PC-9 (cell line): Measurements from ENCODE around the gene VN1R5. TPM values are rescaled to one million over a fixed set of nuclear protein-coding genes. Genes with fewer than 3 reads are reported as not detected.

Experiments
- BruUV-seq: library from RNA; stranded (reverse); fragments of 400-500 nt; replicated peaks from 2 replicates; lab custom pipeline; 2021; lab: Mats Ljungman, UMichigan
- CTCF ChIA-PET: fragments of 300-600 bp; sonication (Branson Sonifier 250); formaldehyde crosslinking; loops from one replicate; lab custom pipeline; 2022; ENCODE audit warnings: antibody characterized with exemption; lab: Charles Lee
- POLR2A ChIA-PET: fragments of 300-600 bp; sonication (Branson Sonifier 250); formaldehyde crosslinking; loops from one replicate; lab custom pipeline; 2022; ENCODE audit warnings: antibody characterized with exemption; ENCODE audit not compliant: unreplicated experiment; lab: Charles Lee
- DNase-seq, 2 experiments: peaks; one replicate each; pipeline versions ENCODE4 v3.0.0 to v3.0.0-alpha.2; 2015 to 2022; ENCODE audit warnings: mixed read lengths in 1 of 2
- H2AFZ ChIP-seq: fragments of 200-600 bp; sonication (generic); 2 replicates; pipeline ENCODE4 v1.8.1; 2017; ENCODE audit warnings: antibody characterized with exemption
- H3F3A ChIP-seq: fragments of 200-600 bp; sonication (generic); 2 replicates; pipeline ENCODE4 v1.8.1; 2017; ENCODE audit warnings: antibody characterized with exemption, mild to moderate bottlenecking, low read depth; ENCODE audit not compliant: insufficient read depth
- H3K27ac ChIP-seq: fragments of 200-600 bp; sonication (generic); 2 replicates; pipeline ENCODE4 v1.6.1; 2016; ENCODE audit warnings: mixed run types
- H3K27me3 ChIP-seq: fragments of 200-600 bp; sonication (generic); 2 replicates; pipeline ENCODE4 v1.6.1; 2016; ENCODE audit warnings: low read depth, mixed run types; ENCODE audit not compliant: insufficient read depth
- H3K36me3 ChIP-seq: fragments of 200-600 bp; sonication (generic); 2 replicates; pipeline ENCODE4 v1.6.1; 2016; ENCODE audit warnings: low read depth, mixed run types
- H3K4me1 ChIP-seq: fragments of 200-600 bp; sonication (generic); replicated peaks from 2 replicates; pipeline ENCODE4 v1.6.1; 2016; ENCODE audit warnings: mixed run types; ENCODE audit not compliant: insufficient read depth
- H3K4me2 ChIP-seq: fragments of 200-600 bp; sonication (generic); 2 replicates; pipeline ENCODE4 v1.6.1; 2017; ENCODE audit warnings: mixed run types
- H3K4me3 ChIP-seq: fragments of 200-600 bp; sonication (generic); 2 replicates; pipeline ENCODE4 v1.6.1; 2016; ENCODE audit warnings: mixed run types
- H3K79me2 ChIP-seq: fragments of 200-600 bp; sonication (generic); 2 replicates; pipeline ENCODE4 v1.6.1; 2017; ENCODE audit warnings: low read depth, mixed run types
- H3K9me2 ChIP-seq: fragments of 200-600 bp; sonication (generic); 2 replicates; pipeline ENCODE4 v1.8.1; 2017; ENCODE audit warnings: mild to moderate bottlenecking; ENCODE audit not compliant: insufficient read depth
- H3K9me3 ChIP-seq: fragments of 200-600 bp; sonication (generic); 2 replicates; pipeline ENCODE4 v1.8.1; 2016; ENCODE audit warnings: low read depth; ENCODE audit not compliant: insufficient read depth
- H4K20me1 ChIP-seq: fragments of 200-600 bp; sonication (generic); 2 replicates; pipeline ENCODE4 v1.8.1; 2017; ENCODE audit not compliant: insufficient read depth
- EZH2 ChIP-seq: fragments of 200-600 bp; sonication (generic); IDR thresholded peaks from 2 replicates; pipeline ENCODE4 v1.8.0; 2017; ENCODE audit warnings: antibody characterized with exemption, low read depth
- intact Hi-C: fragments of 100-400 bp; cut with micrococcal nuclease; formaldehyde crosslinking; loops from one replicate; pipeline ENCODE4 v1.10.0; 2022; ENCODE audit not compliant: unreplicated experiment
- total RNA-seq: library from RNA; stranded (reverse); gene quantifications from 2 replicates; pipeline ENCODE4 v1.2.3, GENCODE V29; 2021
- TF ChIP-seq, protein P1 (sequence below): fragments of 200-600 bp; sonication (generic); conservative IDR thresholded peaks from 2 replicates; pipeline ENCODE4 v1.6.1; 2017; ENCODE audit warnings: mixed run types, antibody characterized with exemption, mild to moderate bottlenecking, moderate library complexity

The VN1R5 gene
- total RNA-seq, 1 experiment from 2014 or later = not detected

- POLR2A ChIA-PET = no interaction called here
- H3K4me2 ChIP-seq = no peak overlapping the region
- intact Hi-C loops = no loop called here
Measured at GRCh38 chr1:247290576-247290975, 34.7 kb downstream of the VN1R5 start.

DNA sequence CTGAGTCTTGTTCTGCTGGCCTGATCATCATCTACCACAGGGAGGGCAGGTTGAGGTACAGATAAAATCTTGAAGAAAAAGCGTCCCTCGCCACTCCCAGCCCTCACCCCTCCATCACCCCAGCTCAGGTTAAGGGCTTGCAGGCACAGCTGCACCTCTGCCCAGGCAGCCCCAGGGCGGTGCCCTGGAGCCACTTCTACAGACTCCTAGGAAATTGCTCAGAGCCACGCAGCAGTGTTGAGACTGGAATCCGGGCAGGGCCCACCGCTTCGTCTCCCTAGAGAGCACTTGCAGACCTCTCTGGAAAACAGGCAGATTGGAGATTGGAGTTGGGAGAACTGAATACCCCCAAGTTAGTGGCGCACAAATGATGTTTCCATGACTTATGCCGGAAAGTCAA lies 35.3 kb downstream of the VN1R5 start:
- no peak for TF ChIP-seq EZH2
- TF ChIP-seq, protein P1, sequence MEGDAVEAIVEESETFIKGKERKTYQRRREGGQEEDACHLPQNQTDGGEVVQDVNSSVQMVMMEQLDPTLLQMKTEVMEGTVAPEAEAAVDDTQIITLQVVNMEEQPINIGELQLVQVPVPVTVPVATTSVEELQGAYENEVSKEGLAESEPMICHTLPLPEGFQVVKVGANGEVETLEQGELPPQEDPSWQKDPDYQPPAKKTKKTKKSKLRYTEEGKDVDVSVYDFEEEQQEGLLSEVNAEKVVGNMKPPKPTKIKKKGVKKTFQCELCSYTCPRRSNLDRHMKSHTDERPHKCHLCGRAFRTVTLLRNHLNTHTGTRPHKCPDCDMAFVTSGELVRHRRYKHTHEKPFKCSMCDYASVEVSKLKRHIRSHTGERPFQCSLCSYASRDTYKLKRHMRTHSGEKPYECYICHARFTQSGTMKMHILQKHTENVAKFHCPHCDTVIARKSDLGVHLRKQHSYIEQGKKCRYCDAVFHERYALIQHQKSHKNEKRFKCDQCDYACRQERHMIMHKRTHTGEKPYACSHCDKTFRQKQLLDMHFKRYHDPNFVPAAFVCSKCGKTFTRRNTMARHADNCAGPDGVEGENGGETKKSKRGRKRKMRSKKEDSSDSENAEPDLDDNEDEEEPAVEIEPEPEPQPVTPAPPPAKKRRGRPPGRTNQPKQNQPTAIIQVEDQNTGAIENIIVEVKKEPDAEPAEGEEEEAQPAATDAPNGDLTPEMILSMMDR = no peak
- no peak for DNase-seq
- Histone ChIP-seq H3K4me2 (no peak overlapping the region), H3K79me2 (no peaks in the 10 kb centered on the region), H2AFZ (no peak overlapping the region), H3K4me1 (no peaks in the 10 kb centered on the region), H3K36me3 (no peaks in the 10 kb centered on the region), H3K9me2 (no peaks in the 10 kb centered on the region), H3K4me3 (no peak overlapping the region), H4K20me1 (no peaks in the 10 kb centered on the region), H3F3A (no peaks in the 10 kb centered on the region), H3K27ac (no peak overlapping the region), H3K9me3 (no peaks in the 10 kb centered on the region), H3K27me3 (no peaks in the 10 kb centered on the region)
- ChIA-PET CTCF (no interaction called here), POLR2A (no interaction called here)
- intact Hi-C loops = no loop called here
- no TSS peak for BruUV-seq

More at GRCh38 chr1:247290576-247290975, 34.7 kb downstream of the VN1R5 start:
- Histone ChIP-seq H3K4me3 (no peak overlapping the region), H3K36me3 (no peaks in the 10 kb centered on the region), H3K27ac (no peak overlapping the region), H3K4me1 (no peaks in the 10 kb centered on the region), H3K79me2 (no peaks in the 10 kb centered on the region), H3F3A (no peaks in the 10 kb centered on the region), H2AFZ (no peak overlapping the region), H4K20me1 (no peaks in the 10 kb centered on the region), H3K9me3 (no peaks in the 10 kb centered on the region), H3K27me3 (no peaks in the 10 kb centered on the region), H3K9me2 (no peaks in the 10 kb centered on the region)
- no peak for TF ChIP-seq EZH2
- TF ChIP-seq, protein P1 = no peak
- no TSS peak for BruUV-seq
- CTCF ChIA-PET = no interaction called here
- no peak for DNase-seq

DNA sequence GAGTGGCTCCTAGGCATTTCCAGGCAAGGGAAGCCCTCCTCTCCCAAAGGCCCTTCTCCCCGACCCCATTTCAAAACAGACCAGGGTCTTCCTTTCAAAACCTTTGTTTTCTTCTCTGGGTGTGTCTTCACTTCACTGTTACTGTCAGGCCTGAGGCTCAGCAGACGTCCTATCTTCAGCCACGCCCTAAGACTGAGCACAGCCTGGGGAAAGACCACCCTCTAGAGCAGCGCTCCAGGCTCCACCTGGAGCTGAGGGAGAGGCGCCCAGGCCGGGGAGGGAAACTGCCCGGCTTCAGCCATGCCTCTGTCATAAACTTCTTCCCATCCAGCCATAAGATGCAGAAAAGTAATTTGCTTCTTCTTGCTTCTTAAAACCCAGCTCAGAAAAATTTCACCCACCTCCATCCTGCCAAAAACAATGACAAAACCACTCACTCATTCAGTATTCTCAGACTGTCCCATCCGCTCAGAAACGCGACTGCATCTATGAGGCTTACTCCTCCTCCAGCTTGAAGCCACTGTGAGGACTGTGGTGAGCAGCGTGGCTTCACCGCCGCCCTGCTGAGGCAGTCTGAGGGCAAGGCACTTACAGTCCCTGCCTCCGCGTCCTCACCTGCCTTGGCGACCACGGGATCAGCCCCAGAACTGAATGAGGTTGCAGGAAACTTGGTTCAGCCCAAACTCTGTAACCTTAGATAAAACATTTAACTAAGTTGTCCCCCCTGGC lies 36.1 kb downstream of the VN1R5 start:
- intact Hi-C loops = no loop called here
- Histone ChIP-seq H3K4me2 (no peak overlapping the region), H3K27ac (no peak overlapping the region), H2AFZ (no peak overlapping the region), H3K4me1 (no peaks in the 10 kb centered on the region), H3K9me3 (no peaks in the 10 kb centered on the region), H3F3A (no peaks in the 10 kb centered on the region), H3K9me2 (no peaks in the 10 kb centered on the region), H4K20me1 (no peaks in the 10 kb centered on the region), H3K27me3 (no peaks in the 10 kb centered on the region), H3K36me3 (no peaks in the 10 kb centered on the region), H3K4me3 (no peak overlapping the region), H3K79me2 (no peaks in the 10 kb centered on the region)
- TF ChIP-seq, protein P1 = no peak
- no peak for TF ChIP-seq EZH2
- CTCF ChIA-PET = no interaction called here
- no peak for DNase-seq
- POLR2A ChIA-PET = no interaction called here
- BruUV-seq = no TSS peak
